NCI-H1092 (cell line): Measurements from ENCODE around the gene EEFSEC.
A peak's percentile ranks its signal among the peaks of the same experiment; 100 is the strongest.

ENCODE experiments used
- DNase-seq: peaks from one replicate; lab custom pipeline; 2025; lab: John Stamatoyannopoulos, UW

Gene EEFSEC

DNA sequence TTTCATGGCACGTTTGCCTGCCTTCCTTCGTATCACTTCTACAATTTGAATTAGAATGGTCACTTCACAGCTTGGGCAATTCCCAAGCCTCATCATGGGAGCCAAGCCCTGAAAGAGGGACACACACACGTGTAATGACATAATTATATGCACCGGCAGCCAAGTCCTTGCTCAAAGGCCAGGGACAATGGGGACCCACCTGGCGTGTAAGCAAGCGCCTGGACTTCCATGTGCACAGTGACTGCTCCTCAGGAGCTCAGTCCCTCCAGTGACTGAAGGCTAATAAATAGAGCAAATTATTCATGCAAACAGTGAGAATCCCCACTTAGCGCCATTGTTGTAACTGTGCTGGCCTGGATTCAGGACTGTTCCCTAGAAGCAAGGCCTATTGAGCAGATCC, 198.3 kb downstream of the EEFSEC start:
- DNase-seq: peak; percentile 63

GRCh38 chr3:128352326-128352725, 199.0 kb downstream of the EEFSEC start:
- DNase-seq: no peak

DNA sequence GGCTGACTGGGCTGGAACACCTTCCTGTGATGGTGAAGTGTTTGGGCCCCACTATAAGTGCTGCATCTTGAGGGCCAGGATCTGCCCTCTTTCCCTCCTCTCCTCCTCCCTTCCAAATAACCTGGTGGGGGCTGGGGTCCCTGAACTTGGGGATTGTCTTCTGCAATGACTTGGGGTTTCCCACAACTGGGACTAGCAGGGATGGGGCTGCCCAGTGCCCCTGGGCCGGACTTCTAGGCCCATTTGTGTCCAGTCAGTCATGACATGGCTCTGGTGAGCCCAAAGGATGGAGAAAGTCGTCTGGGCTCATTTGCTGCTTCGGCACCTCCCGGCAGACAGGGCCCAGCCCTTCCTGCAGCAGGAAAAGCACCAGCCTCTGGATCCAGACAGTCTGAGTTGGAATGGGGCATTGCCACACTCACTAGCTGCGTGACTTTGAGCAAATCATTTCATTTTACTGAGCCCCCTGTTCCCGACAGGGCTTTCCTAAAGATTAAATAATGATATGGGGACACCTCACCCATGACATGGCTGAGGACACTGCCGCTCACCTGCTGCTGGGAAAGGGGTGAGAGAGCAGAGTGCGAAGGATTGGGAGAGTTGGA, 200.2 kb downstream of the EEFSEC start:
- DNase-seq: no peak

- DNase-seq: no peak
Measured at GRCh38 chr3:128353991-128354687, 200.9 kb downstream of the EEFSEC start.

- no peak for DNase-seq
Measured at GRCh38 chr3:128354788-128355542, 201.7 kb downstream of the EEFSEC start.

DNA sequence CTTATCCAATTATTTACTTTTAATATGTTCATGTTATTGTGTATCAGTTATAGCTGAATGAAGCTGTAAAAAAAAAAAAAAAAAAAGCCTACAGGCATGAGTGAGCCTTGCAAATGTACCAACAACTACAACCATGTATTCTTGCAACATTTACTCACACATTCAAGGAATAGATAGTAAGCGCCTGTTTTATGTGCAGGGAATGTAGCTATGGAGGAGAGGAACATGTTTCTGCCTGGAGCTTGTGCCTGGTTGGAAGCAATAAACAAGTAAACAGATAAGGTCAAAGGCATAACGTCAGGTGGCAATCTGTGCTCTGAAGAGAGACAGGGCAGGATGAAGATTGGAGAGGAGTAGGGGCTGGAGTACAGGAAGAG, 202.2 kb downstream of the EEFSEC start:
- DNase-seq: no peak

DNA sequence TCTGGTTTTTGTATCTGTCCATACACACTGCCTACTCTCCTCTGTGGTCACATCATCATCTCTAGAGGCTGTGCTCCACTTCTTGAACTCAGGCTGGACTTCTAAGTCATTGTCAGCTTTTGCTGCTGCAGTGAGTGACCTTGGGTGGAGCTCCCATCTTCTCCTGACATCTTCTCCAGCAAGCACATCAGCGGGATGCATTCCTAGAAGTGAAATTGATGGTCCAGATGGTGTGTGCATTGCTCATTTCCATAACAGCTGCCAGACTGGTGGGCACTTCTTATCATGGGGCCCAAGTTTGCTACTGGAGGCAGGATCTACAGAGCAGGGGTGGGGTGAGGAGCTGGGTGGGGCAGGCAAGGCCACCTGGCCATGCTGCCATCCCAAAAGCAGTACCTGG, 203.5 kb downstream of the EEFSEC start:
- no peak for DNase-seq

DNA sequence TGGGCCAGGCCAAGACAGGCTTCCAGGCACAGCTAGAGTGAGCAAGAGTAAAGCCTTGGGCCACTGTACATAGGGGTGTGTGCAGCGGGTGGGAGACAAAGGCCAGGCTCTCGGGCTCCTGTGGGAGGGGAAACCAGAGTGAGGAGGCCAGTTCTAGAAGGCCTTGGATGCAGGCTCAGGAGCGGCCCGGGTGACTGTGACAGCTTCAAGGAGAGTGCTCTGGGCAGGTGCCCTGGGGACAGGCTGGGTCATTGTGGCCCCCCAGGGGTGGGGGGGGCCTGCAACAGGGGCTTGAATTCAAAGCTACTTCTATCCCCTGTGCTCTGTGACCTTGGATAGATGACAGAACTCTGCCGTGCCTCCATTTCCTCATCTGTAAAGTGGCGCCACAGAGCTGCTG, 204.3 kb downstream of the EEFSEC start:
- DNase-seq: no peak

DNA sequence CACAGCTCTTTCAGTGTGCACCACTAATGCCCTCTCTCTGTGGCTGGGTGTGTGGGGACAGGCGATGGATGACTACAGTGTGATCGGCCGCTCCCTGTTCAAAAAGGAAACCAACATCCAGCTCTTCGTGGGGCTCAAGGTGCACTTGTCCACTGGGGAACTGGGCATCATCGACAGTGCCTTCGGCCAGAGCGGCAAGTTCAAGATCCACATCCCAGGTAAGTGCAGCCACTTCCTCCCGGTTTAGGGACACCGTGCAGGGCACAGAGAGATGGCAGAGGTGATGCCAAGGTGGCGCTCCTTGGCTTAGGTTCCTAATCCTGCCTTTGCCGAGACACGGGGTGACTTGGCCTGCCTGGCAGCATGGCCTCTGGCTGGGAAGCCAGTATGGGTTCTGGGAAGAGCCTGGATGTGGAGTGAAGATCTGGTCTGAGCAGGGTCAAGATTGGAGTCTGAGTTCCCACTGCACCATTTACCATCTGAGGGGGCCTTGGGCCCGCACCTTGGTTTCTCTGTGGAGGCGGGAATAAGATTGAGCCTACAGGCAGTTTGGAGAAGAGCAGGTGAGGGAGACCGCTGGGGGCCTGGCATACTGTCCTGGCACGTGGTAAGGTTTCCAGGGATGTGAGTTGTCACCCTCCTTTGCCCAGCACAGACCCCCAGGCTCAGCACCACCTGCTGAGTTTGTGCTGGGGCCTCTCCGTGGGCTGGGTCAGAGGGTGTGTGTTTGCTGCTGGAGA, 205.0 kb downstream of the EEFSEC start:
- DNase-seq: no peak

DNA sequence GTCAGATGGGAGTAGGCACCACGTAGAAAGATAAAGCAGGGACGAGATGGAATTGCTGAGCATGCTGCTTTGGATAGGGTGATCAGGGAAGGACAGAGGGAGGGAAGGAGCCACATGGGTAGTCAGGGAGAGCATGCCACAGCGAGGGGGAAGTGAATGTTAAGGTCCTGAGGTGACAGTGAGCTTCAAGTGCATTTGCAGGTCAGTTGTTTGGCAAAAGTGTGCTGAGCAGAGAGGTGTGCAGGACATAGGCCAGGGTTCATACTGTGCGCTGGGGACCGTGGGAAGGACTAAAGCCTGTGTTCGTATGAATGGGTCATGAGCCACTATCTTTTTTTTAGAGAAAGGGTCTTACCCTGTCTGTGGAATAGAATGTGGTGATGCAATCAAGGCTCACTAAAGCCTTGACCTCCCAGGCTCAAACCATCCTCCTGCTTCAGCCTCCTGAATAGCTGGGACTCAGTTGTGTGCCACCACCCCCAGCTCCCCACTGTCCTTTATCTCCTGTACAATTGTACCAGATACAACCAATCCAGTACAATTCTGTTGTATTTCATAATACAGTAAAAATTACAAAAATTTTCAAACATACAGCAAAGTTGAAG, 205.9 kb downstream of the EEFSEC start:
- no peak for DNase-seq

GRCh38 chr3:128359846-128360642, 206.8 kb downstream of the EEFSEC start:
- DNase-seq: no peak

GRCh38 chr3:128360705-128361271, 207.5 kb downstream of the EEFSEC start:
- no peak for DNase-seq

DNA sequence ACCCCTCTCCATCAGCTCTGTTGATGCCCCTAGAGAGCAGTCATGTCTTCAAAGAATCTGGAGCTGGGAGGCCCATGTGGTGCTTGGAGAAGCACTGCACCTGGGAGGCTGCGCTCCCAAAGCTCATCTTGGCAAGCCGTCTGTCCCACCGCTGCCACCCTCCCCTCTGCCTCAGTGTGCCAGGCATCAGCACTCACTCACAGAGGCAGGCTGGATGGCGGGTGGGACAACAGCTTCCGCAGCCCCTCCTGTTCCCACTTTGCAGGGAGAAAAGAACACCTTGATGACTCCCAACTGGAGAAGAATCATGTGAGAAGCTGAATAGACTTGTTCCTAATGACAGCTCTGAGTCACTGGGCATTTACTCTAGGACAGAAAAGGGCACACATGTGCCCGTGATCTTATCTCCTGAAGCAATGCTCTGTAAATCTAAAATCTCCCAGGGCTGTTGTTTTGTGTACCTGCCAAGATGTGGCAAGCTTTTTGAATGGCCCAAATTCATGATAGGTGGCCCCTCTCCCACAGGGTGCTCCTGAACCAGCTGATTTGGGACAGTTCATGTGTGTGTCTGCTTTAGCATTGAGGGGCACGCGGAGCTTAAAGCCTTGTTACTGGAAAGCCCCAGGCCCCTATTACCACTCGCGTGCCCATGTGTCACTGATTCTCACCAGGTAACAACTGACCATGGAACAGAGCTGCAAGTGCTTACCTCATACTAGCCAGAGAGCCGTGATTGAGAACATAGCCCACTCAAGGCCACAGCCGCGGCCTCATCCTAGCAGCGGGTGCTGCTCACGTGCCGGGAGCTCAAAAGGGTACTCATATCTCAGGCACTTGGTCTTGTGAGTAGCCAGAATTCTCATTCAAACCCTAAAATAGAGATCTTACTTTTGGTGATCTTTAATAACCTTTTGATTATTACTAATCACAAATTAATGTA, 209.0 kb downstream of the EEFSEC start:
- DNase-seq: no peak

DNA sequence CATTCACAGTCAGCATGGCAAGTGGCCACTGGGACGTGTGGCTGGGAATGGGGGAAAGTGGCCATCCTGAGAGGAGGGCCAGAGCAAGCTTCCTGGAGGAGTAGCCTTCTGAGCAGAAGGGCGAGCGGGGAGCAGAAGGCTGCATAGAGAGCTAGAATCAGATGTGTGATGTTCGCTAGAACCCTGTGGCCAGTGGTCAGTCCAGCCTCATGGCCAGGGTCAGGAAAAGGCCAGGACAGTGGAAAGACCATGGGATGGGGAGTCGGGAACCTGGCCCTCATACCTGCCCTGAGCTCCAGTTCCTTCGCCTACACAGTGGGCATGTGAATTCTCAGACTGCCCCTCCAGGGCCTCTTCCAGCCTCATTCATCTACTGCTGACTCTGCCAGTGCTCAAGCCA, 211.0 kb downstream of the EEFSEC start:
- no peak for DNase-seq

DNA sequence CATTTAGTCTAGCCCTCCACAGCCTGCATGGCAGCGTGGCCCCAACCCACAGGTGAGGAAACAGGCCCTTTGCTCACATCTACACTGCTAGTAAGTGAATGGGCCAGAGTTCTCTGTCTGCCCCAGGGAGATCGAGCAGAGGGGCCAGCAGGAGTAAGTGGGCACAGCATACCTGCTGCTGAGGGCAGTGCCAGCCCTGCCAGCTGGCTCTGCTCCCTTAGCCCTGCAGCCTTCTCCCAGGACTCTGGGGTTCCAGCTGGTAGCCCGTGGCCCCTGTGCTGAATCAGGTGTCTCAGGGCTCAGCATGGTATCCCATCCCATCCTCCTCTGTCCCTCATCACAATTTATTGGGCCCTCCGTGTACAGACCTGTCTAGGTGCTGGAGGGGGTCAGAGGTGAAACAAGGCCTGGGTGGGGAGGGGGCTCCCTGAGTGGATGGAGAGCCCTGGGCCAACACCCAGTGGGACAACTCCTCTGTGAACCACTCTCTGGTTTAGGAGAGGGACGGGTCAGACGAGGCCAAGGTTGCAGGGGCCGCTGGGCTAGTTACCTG, 211.6 kb downstream of the EEFSEC start:
- DNase-seq: no peak

- DNase-seq: no peak
Measured at GRCh38 chr3:128366136-128366535, 212.9 kb downstream of the EEFSEC start.

- no peak for DNase-seq
Measured at GRCh38 chr3:128366652-128367051, 213.4 kb downstream of the EEFSEC start.

DNA sequence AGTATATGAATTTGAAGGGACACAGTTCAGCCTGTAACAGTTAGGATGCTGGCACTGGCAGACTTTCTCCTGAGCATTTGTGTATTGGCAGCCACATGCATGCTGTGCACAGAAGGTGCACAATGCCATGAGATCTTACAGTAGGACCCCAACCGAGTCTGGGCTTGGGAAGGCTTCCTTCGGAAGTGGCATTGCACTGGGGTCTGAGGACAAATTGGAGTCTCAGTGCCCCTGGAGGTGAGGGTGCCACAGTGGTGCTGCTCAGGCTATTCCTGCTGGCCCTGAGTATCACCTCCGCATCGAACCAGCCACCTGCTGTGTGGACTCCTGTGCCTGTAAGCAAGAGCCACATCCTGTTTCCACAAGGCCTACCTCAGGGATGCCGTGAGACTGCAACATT, 213.9 kb downstream of the EEFSEC start:
- DNase-seq: no peak

- DNase-seq: no peak
Measured at GRCh38 chr3:128367761-128368160, 214.5 kb downstream of the EEFSEC start.

DNA sequence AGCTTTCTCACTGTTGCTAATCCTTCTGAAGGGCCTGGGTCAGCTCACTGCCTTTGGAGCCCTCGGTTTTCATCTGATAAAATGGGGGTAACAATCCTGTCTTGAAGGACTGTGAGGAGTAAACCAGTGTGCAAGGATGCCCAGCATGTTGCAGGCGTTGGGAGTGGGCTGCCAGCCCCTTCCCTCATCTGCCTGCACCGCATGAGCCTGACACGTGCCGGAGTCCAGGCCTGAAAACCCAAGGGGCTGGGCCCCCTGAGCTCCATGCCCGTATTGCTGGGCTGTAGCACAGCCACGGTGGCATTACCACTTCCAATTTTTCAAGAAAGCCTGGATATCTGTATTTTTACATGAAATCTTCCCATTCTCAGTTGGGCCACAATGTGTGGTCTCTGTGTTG, 215.3 kb downstream of the EEFSEC start:
- no peak for DNase-seq
